Non-pigmented ciliary epithelial cell (primary cell): ENCODE measurements around the gene MPLKIP.
"Not testable (repeated sequence)": the region's sequence is repeated elsewhere in the genome, so short reads cannot be mapped to it uniquely, and the experiment has no call there.

Experiments
- DNase-seq: peaks from one replicate; pipeline ENCODE4 v3.0.0-alpha.2; 2010; ENCODE audit warnings: low read depth

Gene MPLKIP

DNA sequence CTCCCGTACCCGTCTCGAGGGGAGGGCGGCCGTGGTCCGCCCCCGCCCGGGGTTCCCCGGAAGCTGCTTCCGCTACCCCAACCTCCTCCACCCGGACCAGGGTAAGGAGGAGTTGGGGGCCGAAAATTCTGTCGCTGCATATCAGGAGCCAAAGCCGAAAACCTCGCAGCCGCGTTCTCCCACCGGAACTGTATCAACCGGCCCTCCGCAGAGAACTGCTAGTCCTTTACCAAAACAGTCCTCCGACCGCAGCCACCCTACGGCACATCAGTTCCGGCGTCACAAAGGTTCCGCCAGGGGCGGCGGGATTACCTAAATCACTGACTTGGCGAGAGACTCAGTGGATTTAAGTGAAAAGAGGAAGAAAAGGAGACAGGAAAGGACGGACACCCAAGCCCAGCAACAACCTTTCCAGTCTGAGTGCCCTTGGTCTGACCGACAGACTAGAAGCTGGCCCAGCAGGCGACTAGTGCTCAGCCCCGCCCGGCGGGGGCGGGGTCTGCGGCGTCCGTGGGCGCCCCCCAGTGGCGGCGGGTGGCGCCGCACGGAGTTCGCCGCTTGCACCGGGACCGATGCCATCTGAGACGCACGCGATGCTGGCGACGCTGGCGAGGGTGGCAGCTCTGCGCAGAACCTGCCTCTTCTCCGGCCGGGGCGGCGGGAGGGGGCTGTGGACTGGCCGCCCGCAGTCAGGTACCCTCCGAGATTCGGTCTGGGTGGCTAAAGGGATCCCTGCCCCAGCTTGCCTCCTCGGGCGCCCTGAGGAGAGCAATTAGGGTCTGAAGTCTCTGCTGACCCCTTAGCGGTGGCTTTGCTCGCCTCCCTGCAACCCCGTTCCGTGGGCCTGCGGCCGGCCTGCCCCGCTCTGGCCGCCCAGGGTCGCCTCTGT is at the start of gene MPLKIP, which contains the start of gene SUGCT:
TSS of gene MPLKIP (minus strand) at position 195 of the 889 bp plus-strand sequence. CDS start at position 140, 55 bp downstream.
TSS of gene SUGCT (plus strand) at position 578 of the 889 bp plus-strand sequence.
- DNase-seq = peak; percentile 53

DNA sequence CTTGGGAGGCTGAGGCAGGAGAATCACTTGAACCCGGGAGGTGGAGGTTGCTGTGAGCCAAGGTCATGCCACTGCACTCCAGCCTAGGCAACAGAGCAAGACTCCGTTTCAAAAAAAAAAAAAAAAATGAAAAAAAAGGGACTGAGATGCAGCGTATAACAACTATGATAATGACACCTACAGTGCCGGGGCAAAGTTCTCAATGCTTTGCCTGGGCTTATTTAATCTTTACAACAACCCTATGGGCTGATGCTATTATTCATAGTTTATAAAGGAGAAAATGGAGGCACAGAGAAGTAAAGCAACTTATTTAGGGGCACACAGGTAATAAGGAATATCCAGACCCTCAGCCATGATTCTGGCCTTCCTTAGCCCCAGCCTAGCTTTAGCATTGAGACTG is 48.0 kb upstream of the MPLKIP start:
- no peak for DNase-seq

- DNase-seq = no peak
Measured at GRCh38 chr7:40177071-40177470, 42.6 kb upstream of the MPLKIP start.

DNA sequence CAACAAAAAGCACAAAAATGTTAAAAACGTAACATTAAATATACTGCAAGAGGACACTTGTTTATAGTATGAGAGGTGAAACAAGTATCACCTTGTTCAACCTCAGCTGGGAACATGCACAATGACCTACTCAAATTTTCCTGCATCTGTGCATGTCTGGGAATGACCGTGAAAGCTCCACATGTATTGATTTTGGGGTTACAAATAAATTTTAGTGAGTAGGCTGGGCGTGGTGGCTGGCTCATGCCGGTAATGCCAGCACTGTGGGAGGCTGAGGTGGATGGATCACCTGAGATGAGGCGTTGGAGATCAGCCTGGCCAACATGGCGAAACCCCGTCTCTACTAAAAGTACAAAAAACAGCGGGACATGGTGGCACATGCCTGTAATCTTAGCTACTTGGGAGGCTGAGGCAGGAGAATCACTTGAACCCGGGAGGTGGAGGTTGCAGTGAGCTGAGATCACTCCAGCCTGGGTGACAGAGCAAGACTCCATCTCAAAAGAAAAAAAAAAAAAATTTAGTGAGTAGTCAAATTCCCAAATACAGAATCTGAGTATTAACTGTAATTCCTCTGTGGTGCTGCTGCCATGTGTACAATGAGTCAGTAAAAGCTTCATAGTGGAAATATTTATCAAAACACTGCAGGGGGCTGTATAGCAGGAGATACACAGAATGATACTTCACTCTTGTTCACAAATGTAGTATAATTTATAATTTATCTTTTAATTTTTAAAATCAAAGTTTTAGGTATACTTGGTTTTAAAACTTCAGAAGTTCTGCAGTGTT is 41.5 kb upstream of the MPLKIP start:
- DNase-seq = no peak

GRCh38 chr7:40175256-40175655 is 40.8 kb upstream of the MPLKIP start:
- DNase-seq = not testable (repeated sequence)

DNA sequence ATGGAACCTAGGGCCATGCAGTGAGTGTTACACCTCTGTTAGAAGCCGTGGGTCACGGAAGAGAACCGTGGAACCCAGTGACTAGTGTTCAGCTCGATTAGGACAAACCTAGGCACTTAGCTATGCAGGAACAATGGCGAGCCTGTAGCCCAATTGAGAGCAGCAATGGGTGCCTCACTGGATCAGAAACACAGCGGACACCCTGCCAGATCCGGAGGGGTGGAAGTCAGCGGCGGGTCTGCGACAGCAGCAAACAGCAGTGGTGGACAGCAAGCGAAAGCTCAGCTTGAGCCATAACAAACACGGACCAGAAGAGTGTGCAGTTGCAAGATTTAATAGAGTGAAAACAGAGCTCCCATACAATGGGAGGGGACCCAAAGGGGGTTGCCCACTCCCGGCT is 38.7 kb upstream of the MPLKIP start:
- DNase-seq = not testable (repeated sequence)

GRCh38 chr7:40168266-40168665 is 33.8 kb upstream of the MPLKIP start:
- not testable (repeated sequence) for DNase-seq

DNA sequence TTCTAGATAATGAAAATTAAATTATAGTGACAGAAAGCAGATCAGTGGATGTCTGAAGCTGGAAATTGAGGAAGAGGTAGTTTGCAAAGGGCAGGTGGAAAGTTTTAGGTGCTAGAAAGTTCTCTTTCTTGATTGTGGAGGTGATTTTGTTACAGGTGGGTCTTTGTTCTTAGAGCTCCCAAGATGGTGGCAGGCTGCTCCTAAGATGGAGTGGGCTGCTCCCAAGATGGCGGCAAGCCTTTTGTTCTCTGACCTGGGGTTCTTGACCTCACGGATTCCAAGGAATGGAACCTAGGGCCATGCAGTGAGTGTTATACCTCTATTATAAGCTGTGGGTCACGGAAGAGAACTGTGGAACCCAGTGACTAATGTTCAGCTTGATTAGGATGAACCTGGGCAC is 32.9 kb upstream of the MPLKIP start:
- no peak for DNase-seq

GRCh38 chr7:40165216-40165615 is 30.8 kb upstream of the MPLKIP start:
- DNase-seq = no peak

DNA sequence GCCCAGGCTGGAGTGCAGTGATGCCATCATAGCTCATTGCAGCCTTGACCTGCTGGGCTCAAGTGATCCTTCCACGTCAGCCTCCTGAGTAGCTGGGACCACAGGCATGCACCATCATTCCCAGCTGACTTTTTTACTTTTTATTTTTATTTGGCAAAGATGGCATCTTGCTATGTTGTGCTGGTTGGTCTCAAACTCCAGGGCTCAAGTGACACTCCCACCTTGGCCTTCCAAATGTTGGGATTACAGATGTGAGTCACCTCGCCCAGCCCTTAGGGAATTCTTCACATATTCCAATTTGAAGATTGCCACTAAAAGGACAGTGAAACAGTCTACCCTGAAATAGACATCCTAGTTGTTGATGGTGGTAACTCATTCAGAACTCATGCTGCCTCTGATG is 28.1 kb upstream of the MPLKIP start:
- DNase-seq = no peak

DNA sequence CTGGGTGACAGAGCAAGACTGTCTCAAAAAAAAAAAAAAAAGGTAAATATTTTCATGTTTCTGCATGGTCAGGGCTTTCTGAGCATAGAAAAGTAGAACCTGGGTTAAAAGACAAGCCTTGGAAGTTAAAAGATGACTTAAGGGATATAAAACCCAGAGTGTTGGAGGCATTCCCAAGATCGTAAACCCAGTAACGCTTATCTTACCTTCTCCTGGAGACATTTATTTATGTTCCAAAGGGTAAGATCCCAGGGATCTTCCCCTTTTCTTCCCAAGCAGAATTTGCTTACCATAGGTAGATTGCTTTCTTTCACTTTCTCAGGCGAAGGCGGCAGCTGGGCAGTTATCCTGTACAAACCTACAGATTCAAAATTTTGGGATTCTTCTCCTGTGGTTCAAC is 22.6 kb upstream of the MPLKIP start:
- no peak for DNase-seq

- no peak for DNase-seq
Measured at GRCh38 chr7:40151504-40151903, 17.1 kb upstream of the MPLKIP start.

DNA sequence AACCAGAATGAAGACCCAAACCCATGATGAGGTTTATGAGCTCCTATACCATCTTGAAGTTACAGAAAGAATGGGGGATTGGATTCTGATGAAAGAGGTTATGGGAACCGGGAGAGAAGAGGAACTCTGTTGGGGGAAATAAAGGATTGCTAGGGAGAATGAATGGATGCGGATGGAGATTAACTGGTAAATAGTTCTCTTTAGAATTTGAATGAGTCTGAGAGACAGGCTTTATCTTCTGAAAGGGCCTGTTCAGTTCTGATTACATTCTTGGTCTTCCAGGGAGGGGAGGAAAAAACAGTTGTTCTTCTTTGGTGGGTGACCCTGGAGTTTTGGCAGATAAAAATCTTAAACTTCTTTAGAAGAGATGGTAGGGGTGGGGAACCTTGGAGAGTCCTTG is 14.2 kb upstream of the MPLKIP start:
- DNase-seq = no peak

GRCh38 chr7:40148247-40148580 is 13.8 kb upstream of the MPLKIP start:
- DNase-seq = not testable (repeated sequence)

- DNase-seq = no peak
Measured at GRCh38 chr7:40147371-40148246, 13.2 kb upstream of the MPLKIP start.

GRCh38 chr7:40145596-40146130 is 11.2 kb upstream of the MPLKIP start:
- not testable (repeated sequence) for DNase-seq

DNA sequence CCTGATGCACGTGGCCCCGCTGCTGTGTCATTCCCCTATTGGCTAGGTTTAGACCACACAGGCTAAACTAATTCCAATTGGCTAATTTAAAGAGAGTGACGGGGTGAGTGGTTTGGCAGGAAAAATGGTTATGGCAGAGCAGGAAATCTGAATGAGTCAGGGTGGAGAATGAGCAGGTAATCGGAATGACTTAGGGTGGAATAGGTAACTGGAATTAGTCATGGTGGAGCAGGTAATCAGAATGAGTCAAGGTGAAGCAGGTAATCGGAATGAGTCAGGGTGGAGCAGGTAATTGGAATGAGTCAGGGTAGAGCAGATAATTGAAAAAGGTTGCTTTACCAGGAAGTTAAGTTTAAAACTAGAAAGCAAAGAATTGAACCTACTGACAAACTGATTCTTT is 7.5 kb upstream of the MPLKIP start:
- not testable (repeated sequence) for DNase-seq

GRCh38 chr7:40139891-40140290 is 5.5 kb upstream of the MPLKIP start:
- DNase-seq = not testable (repeated sequence)

GRCh38 chr7:40138973-40139372 is 4.6 kb upstream of the MPLKIP start:
- no peak for DNase-seq

DNA sequence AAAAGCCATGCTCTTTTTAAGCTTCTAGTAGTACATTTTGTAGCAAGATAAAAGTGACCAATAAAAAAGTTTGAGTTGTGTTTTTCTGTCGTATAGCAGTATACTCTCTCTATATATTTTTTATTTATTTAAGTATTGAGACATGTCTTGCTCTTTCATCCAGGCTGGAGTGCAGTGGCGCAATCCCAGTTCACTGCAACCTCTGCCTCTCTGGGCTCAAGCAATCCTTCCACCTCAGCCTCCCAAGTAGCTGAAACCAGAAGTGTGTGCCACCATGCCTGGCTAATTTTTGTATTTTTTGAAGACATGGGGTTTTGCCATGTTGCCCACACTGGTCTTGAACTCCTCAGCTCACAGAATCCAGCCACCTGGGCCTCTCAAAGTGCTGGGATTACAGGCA is 3.1 kb upstream of the MPLKIP start:
- DNase-seq = no peak

- no peak for DNase-seq
Measured at GRCh38 chr7:40135317-40135610, 842 bp upstream of the MPLKIP start.
